GM21360 (cell line): Measurements from ENCODE around the gene PGP.

Experiments
- ATAC-seq: cut with Tn5 transposase; IDR thresholded peaks from one replicate; pipeline ENCODE4 v1.9.1; 2021; ENCODE audit warnings: mild to moderate bottlenecking, moderate library complexity; ENCODE audit not compliant: unreplicated experiment

PGP gene

DNA sequence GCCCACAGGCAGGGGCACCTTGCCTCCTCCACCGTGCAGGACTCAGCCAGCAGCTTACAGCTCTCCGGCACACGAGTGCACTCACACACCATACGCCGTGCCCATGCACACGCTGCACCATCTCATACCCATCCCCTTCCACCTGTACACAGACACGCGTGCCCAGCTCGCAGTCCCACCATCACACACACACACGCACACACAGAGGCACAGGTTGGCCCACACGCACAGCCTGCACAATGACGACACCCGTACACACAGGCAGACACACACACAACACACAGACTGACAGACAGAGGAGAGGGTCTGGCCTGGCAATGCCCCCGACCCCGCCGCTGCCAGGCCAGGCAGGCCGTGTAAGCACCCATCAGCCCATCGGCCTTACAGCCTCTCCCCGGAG is 30.3 kb downstream of the PGP start:
- no peak for ATAC-seq

DNA sequence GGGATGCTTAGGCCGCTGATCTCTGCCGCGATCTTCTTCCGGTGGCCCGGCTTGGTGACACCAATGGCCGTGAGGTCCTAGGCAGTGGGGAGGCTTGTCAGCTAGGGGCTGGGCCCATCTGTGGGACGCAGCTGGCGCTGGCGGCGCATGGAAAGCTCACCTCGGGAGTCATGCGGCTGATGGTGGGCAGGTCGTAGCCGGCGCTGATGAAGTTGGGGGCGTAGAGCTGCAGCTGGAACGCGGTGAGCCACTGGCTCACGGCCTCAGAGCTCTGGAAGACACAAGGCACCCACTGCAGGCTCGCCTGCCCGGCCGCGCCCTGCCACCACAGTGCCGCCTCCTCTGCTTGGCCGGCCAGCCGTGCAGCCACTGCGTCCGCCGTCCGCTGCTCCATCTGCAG is 31.0 kb downstream of the PGP start:
- ATAC-seq = no peak

DNA sequence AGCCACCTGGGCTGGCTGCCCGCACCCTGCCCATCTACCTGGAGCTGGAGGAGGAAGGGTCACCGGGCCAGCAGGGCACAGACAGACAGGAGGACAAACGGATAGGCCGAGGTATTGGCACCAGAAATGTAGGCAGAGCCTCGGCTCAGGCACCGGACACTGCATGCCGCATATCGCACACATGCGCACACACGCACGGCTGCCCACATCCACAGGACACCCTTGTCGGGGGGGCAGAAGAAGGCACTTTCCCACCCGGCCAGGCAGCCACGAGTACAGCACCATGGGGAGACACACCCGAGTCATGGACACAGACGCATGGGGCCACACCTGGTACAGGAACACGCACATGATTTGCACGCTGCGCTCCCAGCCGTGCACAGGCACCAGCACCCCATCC is 32.7 kb downstream of the PGP start:
- ATAC-seq = no peak

DNA sequence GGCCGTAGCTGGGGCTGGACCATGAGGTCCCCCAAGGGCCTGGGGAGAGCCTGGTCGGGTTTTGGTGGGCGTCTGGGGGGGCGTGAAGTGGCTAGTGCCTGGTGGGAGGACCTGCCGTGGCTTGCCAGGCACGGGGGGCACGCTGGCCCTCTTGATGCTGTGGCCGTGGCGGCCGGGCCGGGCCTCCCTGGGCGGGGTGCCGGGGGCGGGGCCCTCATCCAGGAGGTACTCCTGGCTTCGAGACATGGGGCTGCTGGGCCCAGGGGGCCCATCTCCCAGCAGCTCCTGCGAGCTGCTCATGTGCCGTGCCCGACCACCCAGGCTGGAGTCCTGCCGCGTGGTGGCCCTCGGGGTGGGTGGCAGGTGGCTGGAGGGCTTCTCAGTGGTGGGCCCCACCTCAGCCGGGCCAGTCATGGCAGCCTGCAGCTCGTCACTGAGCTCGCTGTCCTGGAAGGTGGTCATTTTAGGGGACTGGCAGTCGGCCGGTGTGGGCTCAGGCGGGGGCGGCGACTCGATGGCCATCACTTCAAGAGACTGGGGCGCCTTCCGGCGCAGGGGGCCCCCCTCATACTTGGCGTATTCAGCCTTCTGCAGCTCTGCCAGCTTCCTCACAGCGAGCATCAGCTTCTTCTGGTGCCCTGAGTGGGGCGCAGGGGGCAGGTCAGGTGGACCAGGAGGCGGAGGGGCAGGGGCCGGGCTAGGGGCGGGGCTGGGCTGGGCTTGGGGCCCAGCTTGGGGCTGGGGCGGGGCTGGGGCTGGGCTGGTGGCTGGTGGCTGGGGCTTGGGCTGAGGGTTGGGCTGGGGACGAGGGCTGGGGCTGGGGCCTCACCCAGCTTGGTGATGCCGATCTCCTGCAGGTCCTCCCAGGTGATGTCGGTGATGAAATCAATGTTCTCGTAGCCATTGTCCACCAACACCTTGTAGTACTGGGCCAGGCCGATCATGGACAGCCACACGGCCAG is 33.4 kb downstream of the PGP start:
- ATAC-seq = no peak

DNA sequence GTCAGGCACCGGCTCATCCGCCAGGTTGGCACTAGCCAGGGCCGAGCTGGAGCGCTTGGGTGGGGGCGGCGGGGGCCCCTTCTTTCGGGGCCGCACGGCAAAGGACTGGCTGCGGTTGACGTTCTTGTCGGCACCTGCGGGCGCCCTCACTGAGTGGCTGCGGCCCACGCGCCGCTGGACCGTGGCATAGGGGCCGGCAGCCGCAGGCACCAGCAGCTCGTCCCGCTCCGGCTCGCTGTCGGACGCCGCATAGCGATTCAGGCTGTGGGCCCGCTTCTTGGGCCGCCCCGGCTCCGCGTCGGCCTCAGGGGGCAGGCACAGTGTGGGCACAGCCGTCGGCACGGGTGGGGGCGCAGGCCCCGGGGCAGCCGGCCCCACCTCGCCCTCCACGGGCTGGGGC is 34.2 kb downstream of the PGP start:
- no peak for ATAC-seq

DNA sequence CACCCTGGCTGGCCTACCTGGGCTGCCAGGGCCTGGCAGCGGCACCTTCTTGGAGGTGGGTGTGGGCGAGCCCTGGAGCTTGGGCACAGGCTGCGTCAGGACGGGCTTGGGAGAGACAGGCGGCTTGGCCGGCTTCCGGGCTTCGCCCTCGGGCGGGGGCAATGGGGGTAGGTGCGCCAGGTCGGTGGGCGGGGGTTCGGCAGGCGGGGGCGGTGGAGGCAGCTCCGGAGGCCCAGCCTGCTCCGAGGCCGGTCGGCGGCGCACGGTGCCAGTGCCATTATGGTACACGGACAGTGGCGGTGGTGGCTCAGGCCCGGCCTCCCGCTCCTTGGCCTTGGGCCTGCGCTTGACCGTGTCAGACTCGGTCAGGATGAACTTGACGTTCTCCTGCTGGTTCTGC is 35.1 kb downstream of the PGP start:
- no peak for ATAC-seq

DNA sequence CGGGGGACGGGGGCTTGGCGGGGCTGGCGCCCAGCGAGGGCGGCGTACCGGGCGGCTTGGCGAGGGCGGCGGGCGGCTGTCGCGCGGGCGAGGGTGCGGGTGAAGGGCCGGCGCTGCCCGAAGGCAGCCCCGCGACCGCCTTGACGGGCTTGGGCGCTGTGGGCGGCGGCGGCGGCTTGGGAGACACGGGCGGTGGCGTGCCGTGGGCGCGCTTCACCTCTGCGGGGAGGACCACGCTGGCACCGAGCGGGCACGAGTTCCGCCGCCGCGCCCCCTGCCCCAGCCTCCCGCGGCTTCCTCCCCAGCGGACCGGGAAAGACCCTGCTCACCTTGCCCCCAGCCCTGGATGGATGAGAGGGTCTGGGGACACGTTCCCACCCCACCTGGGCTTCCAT is 35.5 kb downstream of the PGP start:
- ATAC-seq = no peak

DNA sequence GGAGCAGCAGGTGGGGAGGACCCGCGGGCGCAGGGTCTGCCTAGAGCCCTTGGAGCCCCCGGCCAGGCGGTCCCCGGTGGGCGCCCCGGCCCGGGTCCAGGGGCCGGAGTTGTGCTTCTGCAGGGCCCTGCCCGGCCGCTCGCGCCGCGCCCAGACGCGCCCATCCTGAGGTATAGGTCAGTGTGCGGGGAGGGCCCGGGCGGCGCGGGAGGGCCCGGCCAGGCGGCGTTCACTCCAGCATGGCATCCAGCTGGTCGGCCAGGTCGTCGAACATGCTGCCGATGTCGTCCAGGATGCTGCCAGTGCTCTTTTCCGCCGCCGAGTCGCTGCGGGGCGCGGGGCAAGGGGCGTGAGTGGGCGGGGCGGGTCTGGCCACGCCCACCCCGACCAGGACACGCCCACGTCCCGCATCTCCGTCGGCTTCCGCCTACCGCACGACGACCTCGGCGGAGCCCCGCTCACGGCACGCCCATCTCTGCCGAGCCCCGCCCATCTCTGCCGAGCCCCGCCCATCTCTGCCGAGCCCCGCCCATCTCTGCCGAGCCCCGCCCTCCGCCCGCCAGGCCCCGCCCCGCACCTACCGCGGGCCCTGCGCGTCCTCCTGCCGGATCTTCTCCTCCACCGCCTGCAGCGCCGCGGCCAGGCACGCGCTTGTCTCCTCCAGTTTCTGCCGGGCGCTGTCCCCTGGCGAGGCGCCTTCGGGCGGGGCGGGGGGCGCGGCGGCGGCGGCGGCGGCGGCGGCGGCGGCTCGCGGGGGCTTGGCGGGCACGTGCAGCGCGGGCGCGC is 36.1 kb downstream of the PGP start:
- no peak for ATAC-seq

DNA sequence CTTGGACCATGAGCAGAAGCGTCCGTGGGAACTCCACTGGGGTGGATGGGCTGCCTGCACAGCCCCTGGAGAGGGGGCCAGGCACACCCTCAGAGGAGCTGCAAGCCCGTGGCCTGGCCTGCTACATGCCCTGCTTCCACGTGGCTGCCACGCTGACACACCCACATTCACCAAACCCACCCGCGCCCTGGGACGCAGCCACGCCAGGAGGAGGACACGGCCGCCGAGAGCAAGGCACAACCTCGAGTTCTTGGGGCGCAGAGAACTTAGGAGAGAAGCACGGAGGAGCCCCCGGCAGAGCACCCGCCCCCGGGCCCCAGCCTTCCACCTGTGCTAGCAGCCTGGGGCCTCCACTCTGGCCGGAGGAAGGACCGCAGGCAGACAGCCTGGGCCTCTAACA is 37.1 kb downstream of the PGP start:
- ATAC-seq = no peak

DNA sequence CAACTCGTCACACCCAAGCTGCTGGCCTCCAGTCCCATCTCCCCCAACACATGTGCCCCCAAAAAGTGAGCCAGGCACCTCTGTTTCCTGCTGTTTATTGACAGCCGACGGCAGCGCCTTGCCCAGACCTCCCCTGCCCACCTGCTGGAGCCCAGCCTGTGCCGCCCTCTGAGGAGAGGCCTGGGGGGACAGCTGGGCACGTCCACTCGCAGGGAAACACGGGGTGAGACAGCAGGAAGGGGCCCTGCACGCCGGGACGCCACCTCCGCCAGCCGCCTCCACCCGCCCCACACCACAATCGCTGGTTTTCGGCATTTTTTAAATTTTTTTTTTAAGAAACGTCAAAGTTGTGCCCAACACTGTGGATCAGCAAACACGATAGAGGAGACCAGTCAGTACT is 37.5 kb downstream of the PGP start:
- ATAC-seq = no peak

DNA sequence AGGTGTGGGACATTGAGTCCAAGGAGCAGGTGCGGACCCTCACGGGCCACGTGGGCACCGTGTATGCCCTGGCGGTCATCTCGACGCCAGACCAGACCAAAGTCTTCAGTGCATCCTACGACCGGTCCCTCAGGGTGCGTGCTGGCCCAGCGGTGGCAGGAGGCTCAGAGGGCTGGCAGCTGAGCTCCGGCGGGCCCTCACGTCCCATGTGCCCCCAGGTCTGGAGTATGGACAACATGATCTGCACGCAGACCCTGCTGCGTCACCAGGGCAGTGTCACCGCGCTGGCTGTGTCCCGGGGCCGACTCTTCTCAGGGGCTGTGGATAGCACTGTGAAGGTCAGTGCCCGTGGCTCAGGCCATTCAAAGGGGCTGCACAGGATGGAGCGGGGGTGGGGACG is 38.6 kb downstream of the PGP start:
- ATAC-seq = no peak

DNA sequence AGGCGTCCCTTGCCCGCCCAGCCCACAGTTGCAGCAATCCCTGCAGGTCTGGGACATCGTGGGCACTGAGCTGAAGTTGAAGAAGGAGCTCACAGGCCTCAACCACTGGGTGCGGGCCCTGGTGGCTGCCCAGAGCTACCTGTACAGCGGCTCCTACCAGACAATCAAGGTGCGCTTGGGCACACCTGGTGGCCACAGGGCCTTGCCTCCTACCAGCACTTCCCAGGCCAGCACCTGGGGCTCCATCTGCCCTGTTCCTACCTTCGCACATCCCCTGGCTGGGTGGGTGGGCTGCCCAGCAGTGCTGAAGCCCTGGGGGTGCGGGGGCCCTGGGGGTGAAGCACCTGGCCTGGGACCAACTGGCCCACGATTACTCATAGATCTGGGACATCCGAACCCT is 39.2 kb downstream of the PGP start:
- no peak for ATAC-seq

DNA sequence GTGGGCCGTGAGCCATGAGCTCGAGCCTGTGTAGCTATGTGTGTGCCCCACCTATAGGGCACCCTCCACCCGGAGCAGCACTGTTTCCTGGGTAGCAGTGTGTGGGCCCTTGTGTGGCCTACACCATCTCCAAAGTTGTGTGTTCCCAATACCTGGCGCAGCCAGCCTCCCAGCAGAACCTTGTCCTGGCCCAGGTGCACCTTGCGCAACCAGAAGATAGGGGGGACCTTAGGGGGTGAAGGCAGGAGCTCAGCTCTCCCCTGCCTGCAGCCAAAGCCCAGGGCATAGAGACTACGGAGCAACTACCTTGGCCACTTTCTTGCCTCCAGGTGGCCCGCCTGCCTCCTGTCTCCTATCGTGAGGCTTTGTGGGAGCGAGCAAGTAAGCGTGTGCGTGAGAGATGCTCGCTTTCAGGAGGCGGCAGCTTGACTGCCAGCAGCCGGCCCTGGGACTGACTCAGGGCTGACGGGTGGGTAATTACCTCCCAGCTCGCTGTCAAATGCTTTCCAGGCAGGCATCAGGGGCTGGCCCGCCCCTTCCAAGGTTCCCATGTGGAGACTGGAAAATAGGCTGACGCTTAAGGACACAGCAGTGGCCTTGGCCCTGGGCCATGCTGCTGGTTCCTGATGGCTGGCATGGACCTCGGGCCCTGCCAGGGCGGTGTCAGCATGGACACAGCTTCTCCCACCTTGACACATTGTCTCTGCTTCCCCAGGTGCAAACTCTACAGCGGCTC is 40.1 kb downstream of the PGP start:
- ATAC-seq = no peak

DNA sequence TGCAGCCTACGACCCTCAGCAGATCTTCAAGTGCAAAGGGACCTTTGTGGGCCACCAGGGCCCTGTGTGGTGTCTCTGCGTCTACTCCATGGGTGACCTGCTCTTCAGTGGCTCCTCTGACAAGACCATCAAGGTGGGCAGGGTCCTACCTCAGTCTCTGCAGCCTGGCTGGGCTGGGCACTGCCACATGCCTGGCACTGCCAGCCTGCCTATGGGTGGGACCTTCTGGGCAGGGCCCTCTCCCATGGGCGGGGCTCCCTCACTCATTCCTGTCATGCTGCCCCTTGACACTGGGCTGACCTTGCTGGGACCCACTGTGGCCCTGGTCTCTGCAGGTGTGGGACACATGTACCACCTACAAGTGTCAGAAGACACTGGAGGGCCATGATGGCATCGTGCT is 40.7 kb downstream of the PGP start:
- ATAC-seq = no peak

DNA sequence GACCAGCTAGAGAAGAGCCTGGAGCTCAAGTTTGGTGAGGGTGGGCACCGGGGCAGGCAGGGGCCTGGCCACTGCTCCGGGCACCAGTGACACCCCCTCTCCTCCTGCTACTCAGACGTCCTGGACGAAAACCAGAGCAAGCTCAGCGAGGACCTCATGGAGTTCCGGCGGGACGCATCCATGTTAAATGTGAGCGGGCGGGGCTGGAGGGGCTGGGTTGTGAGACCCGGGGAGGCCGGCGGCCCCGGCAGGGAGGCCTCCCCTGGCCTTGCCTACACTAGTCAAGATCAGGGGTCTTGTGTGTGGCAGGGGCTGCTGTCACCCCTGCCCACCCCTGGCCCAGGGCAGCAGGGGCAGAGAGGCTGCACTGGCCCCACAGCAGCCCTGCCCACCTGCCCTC is 41.3 kb downstream of the PGP start:
- no peak for ATAC-seq

DNA sequence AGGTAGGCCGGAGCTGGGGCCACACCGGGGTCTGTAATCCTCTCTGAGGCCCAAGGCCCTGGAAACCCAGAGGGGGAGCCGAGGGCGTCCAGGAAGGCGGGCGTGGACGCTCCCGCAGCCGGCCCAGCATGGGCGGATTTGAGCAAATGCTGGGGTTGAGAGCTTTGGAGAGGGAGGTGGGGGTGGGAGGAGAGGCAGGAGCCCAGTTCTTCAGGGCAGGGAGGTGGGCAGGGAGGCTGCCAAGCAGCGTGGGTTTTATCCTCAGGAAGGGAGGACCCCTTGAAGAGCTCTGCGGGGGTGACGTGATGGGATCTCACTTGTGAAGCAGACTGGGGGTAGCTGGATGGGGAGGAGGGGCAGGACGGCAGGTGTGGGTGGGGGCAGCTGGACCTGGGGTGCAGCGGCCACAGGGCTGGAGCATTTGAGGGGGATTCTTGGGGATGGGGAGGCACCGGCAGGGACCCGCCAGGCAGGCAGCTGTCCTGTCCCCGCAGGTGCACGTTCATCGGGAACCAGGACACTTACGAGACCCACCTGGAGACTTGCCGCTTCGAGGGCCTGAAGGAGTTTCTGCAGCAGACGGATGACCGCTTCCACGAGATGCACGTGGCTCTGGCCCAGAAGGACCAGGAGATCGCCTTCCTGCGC is 41.8 kb downstream of the PGP start:
- no peak for ATAC-seq

DNA sequence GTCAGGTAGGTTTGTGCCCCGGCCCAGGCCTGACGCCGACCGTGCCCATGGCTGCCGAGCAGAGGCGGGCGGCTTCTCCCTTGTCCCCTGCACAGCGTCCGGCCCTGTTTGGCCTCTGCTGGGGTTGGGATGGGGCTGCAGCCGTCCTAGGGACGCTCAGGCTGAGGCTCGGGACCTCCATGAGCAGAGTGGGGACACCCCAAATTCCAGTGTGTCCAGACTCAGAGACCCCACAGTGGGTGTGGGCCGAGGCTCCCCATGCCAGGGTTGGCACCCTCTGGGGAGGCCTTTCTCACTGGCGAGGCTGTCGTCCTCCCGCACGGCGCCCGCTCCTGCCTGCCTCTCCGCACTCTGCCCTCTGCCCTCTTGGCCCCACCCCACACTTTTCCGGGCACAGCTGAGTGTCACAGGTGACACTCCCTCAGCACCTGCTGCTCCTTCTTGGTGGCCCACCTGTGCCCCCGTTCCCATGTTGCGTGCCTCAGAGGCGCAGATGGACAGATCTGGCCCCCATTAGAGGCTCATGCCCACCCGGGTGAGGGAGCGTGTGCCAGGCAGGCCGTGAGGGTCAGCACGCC is 43.0 kb downstream of the PGP start:
- ATAC-seq = no peak

DNA sequence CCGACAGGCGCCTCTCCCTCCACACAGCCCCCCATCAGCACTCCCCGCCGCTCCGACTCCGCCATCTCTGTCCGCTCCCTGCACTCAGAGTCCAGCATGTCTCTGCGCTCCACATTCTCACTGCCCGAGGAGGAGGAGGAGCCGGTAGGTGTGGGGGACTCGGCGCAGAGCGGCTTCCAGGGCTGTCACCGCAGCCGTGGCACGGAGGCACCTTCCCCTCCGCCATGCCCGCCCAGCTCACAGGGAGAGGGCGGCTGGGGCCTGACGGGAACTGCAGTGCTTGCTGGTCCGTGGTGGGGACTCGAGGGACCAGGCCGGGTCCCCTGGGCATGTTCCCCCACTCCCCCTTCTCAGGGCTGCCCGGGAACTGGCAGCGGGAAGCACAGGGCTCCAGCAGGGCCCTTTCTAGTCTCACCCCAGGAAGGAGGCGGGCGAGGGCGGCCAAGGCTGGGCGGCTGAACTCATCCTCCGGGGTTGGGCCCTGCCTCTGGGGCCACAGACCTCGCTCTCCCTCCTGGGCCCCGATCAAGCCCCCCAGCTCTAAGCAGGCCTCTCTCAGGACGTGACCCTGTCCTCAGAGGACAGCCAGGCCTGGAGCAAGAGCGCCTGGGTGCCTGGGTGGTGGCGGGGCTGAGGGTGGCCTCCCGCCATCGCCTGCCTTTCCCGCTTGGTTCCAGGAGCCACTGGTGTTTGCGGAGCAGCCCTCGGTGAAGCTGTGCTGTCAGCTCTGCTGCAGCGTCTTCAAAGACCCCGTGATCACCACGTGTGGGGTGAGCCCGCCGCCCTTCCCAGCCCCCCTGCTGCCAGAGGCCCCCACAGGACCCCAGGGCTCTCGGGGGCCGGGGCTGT is 43.8 kb downstream of the PGP start:
- ATAC-seq = no peak

DNA sequence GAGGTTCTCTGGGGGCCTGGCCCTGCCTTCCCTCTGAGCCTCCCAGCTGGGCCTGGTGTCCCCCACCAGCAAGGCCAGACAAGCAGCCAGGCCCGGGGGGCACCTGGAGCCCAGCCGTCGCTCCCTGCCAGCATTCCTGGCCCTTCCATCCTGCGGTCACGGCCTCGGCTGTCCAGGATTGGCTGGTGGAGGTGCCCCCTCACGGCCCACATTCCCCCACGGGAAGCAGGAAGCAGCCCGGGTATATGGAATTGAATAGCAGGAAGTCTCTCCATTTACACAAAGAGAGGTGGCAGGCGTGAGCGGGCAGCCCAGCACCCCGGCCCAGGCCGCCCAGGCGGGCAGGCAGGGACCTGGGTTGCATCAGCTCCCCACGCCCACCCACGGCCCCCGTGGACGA is 44.6 kb downstream of the PGP start:
- ATAC-seq = no peak
